ENCODE data around the gene TBCC.

TBCC gene

DNA sequence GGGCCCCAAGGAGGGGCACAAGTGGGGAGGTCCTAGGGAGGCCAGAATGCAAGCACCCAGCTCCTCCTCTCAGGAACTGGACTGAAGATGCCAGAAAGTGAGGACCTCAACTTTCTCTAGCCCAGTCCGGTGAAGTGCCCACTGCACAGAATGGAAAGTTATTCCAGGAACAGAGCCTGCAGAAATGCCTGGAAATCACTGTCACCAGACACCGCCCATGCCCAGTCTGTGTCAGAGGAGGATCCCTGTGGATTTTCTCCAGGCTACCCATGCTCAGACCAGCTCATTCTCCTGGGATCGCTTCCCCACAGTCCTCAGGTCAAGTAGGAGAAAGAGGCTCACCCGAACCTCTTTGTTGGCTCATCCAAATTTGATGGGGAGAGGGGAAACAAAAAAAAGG, 30.0 kb downstream of the TBCC start:
- H3K4me3 ChIP-seq (ENCODE audit: insufficient read length, low read depth) = no peak overlapping the region
- TF ChIP-seq YY1 (IDR thresholded peaks at IDR 0.05; ENCODE audit: insufficient read depth, insufficient read length) (no peak), ZNF274 (IDR thresholded peaks at IDR 0.05; ENCODE audit: low read depth, low read length) (no peak), SUZ12 (IDR thresholded peaks at IDR 0.05; ENCODE audit: extremely low read depth, insufficient read depth, insufficient read length) (no peak)
- H3K36me3 ChIP-seq (ENCODE audit: insufficient read depth, insufficient read length, low read length) = no peaks in the 10 kb centered on the region
- H3K4me1 ChIP-seq (ENCODE audit: insufficient read depth, insufficient read length) = no peaks in the 10 kb centered on the region
- H3K9ac ChIP-seq (ENCODE audit: insufficient read length, low read depth) = no peak overlapping the region
- H3K9me3 ChIP-seq (ENCODE audit: insufficient read depth, low read length) = peaks cover 11% of the 10 kb centered on the region
- no peaks in the 10 kb centered on the region for H3K27me3 ChIP-seq (ENCODE audit: insufficient read depth, insufficient read length)
- DNase-seq (ENCODE audit: low read depth, low spot score) = no peak

DNA sequence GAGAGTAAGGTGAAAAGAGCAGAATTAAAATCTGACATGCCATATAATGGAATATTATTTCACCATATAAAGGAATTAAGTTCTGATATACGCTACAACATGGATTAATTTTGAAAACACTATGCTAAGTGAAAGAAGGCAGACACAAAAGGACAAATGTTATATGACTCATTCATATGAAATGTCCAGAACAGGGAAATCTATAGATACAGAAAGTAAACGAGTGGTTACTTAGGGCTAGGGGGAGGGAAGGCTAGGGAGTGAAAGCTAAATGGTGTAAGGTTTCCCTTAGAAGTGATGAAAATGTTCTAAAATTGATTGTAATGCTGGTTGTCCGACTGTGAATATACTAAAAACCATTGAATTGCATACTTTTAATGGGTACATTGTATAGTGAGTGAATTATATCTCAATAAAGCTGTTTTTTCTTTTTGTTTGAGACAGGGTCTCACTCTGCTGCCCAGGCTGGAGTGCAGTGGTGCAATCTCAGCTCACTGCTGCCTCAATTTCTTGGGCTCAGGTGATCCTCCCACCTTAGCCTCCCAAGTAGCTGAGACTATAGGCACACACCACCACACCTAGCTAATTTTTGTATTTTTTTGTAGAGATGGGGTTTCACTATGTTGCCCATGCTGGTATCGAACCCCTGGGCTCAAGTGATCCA, 31.7 kb downstream of the TBCC start:
- Histone ChIP-seq H3K4me3 (ENCODE audit: insufficient read length, low read depth) (no peak overlapping the region), H3K4me1 (ENCODE audit: insufficient read depth, insufficient read length) (peaks cover 7% of the 10 kb centered on the region), H3K36me3 (ENCODE audit: insufficient read depth, insufficient read length, low read length) (no peaks in the 10 kb centered on the region), H3K9me3 (ENCODE audit: insufficient read depth, low read length) (peaks cover 11% of the 10 kb centered on the region), H3K9ac (ENCODE audit: insufficient read length, low read depth) (no peak overlapping the region), H3K27me3 (ENCODE audit: insufficient read depth, insufficient read length) (no peaks in the 10 kb centered on the region)
- DNase-seq (ENCODE audit: low read depth, low spot score) = no peak
- TF ChIP-seq ZNF274 (IDR thresholded peaks at IDR 0.05; ENCODE audit: low read depth, low read length) (no peak), YY1 (IDR thresholded peaks at IDR 0.05; ENCODE audit: insufficient read depth, insufficient read length) (no peak), SUZ12 (IDR thresholded peaks at IDR 0.05; ENCODE audit: extremely low read depth, insufficient read depth, insufficient read length) (no peak)

DNA sequence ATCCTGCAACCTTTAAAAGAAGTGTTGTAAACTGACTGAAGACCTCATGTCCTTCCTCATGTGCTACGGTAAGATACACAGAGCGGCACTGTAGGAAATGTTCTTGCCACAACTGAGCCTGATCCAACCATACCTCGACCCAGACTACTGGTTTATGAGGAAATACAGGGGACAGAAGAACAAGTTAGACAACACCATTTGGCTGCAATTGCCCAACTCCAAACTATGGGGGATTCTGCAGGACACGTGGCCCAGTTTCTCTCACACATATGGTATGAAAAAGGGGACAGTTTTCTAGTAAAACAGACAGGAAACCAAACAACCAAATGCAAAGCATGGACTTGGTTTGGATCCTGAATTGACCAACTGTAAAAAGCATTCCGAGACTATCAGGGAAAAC, 34.0 kb downstream of the TBCC start:
- peaks cover 7% of the 10 kb centered on the region for H3K4me1 ChIP-seq (ENCODE audit: insufficient read depth, insufficient read length)
- H3K36me3 ChIP-seq (ENCODE audit: insufficient read depth, insufficient read length, low read length) = no peaks in the 10 kb centered on the region
- no peak overlapping the region for H3K9ac ChIP-seq (ENCODE audit: insufficient read length, low read depth)
- no peak for DNase-seq (ENCODE audit: low read depth, low spot score)
- H3K4me3 ChIP-seq (ENCODE audit: insufficient read length, low read depth) = no peak overlapping the region
- no peak for TF ChIP-seq SUZ12 (IDR thresholded peaks at IDR 0.05; ENCODE audit: extremely low read depth, insufficient read depth, insufficient read length)
- TF ChIP-seq ZNF274 (IDR thresholded peaks at IDR 0.05; ENCODE audit: low read depth, low read length) = no peak
- no peak for TF ChIP-seq YY1 (IDR thresholded peaks at IDR 0.05; ENCODE audit: insufficient read depth, insufficient read length)
- H3K27me3 ChIP-seq (ENCODE audit: insufficient read depth, insufficient read length) = no peaks in the 10 kb centered on the region
- H3K9me3 ChIP-seq (ENCODE audit: insufficient read depth, low read length) = peaks cover 11% of the 10 kb centered on the region

DNA sequence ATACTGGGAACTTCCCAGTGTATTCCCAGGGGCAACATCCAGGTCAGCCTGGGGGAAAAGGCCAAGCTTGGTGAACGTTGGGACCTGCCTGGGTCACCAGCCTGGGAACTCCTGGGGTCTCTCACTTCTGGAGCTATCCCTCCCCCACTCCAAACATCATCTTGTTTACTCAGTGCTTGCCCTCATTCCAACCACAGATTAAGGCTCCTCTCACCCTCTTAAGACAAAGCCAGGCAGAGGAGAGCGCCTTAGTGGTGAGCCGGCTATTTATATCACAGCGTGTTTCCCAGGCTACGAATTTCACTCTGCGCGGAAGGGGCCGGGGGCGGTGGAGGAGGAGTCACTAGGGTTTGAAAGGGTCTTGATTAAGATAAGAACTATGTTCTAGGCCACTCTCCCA, 35.6 kb downstream of the TBCC start:
- TF ChIP-seq ZNF274 (IDR thresholded peaks at IDR 0.05; ENCODE audit: low read depth, low read length) (no peak), SUZ12 (IDR thresholded peaks at IDR 0.05; ENCODE audit: extremely low read depth, insufficient read depth, insufficient read length) (no peak), YY1 (IDR thresholded peaks at IDR 0.05; ENCODE audit: insufficient read depth, insufficient read length) (no peak)
- no peak overlapping the region for H3K4me3 ChIP-seq (ENCODE audit: insufficient read length, low read depth)
- H3K9me3 ChIP-seq (ENCODE audit: insufficient read depth, low read length) = peaks cover 11% of the 10 kb centered on the region
- H3K4me1 ChIP-seq (ENCODE audit: insufficient read depth, insufficient read length) = peaks cover 7% of the 10 kb centered on the region
- H3K27me3 ChIP-seq (ENCODE audit: insufficient read depth, insufficient read length) = no peaks in the 10 kb centered on the region
- H3K9ac ChIP-seq (ENCODE audit: insufficient read length, low read depth) = no peak overlapping the region
- peak; percentile 67 for DNase-seq (ENCODE audit: low read depth, low spot score)
- H3K36me3 ChIP-seq (ENCODE audit: insufficient read depth, insufficient read length, low read length) = no peaks in the 10 kb centered on the region

DNA sequence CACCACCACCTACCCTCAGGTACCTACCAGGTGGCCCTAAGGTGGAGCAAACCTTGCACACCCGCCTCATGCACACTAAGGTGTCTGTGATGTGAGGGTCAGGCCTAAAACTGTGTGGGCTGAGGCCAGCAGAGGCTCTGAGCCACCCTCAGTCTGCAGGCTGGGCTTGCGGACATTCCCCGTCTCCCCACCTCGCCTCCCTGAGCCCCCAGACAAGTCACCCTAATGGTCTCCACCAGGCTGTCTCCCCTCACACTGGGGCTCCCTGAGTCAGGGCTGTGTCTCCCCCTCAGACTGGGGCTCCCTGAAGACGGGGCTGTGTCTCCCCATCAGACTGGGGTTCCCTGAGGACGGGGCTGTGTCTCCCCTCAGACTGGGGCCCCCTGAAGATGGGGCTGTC, 36.0 kb downstream of the TBCC start:
- Histone ChIP-seq H3K36me3 (ENCODE audit: insufficient read depth, insufficient read length, low read length) (no peaks in the 10 kb centered on the region), H3K4me1 (ENCODE audit: insufficient read depth, insufficient read length) (peaks cover 7% of the 10 kb centered on the region), H3K9ac (ENCODE audit: insufficient read length, low read depth) (no peak overlapping the region), H3K9me3 (ENCODE audit: insufficient read depth, low read length) (peaks cover 11% of the 10 kb centered on the region), H3K27me3 (ENCODE audit: insufficient read depth, insufficient read length) (no peaks in the 10 kb centered on the region), H3K4me3 (ENCODE audit: insufficient read length, low read depth) (no peak overlapping the region)
- no peak for DNase-seq (ENCODE audit: low read depth, low spot score)
- TF ChIP-seq YY1 (IDR thresholded peaks at IDR 0.05; ENCODE audit: insufficient read depth, insufficient read length) = no peak
- no peak for TF ChIP-seq ZNF274 (IDR thresholded peaks at IDR 0.05; ENCODE audit: low read depth, low read length)
- no peak for TF ChIP-seq SUZ12 (IDR thresholded peaks at IDR 0.05; ENCODE audit: extremely low read depth, insufficient read depth, insufficient read length)

DNA sequence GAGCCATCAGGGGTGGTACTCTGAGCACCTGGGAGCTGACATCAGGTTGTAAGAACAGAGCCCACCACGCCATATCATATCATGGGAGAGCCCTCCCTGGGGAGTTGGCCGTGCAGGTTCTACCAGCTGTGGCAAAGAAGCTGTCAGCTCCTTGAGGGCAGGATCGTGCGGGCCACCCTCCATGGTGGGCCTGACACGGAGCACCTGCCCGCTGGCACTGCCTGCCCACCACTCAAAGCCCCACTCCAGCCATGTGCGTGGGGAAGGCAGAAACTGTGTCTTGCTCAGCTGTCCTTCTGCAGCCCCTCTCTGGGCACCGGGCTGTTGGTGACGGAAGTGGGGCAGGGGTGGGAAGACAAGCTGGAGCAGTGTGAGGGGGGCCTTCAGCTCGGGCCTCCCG, 37.8 kb downstream of the TBCC start:
- TF ChIP-seq SUZ12 (IDR thresholded peaks at IDR 0.05; ENCODE audit: extremely low read depth, insufficient read depth, insufficient read length) (no peak), YY1 (IDR thresholded peaks at IDR 0.05; ENCODE audit: insufficient read depth, insufficient read length) (no peak), ZNF274 (IDR thresholded peaks at IDR 0.05; ENCODE audit: low read depth, low read length) (no peak)
- no peak overlapping the region for H3K9ac ChIP-seq (ENCODE audit: insufficient read length, low read depth)
- peaks cover 11% of the 10 kb centered on the region for H3K9me3 ChIP-seq (ENCODE audit: insufficient read depth, low read length)
- no peaks in the 10 kb centered on the region for H3K36me3 ChIP-seq (ENCODE audit: insufficient read depth, insufficient read length, low read length)
- H3K4me1 ChIP-seq (ENCODE audit: insufficient read depth, insufficient read length) = peaks cover 11% of the 10 kb centered on the region
- no peak for DNase-seq (ENCODE audit: low read depth, low spot score)
- H3K4me3 ChIP-seq (ENCODE audit: insufficient read length, low read depth) = no peak overlapping the region
- no peaks in the 10 kb centered on the region for H3K27me3 ChIP-seq (ENCODE audit: insufficient read depth, insufficient read length)

DNA sequence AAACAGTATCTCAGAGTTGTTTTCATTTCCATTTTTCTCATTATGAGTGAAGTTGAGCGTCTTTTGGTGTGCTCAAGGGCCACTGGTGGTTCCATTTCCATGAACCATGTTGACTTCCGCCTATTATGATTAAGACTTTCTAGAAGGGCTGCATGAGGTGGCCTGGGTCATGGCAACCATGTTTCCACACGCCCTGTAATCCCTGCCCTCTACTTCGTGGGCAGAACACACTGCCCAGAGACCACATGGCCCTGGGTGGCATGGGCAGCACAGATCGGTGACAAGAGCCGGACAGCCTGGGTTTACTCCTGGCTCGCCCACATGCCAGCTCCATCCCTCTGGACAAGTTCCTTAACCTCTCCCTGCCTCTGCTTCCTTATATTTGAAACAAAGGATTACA, 38.3 kb downstream of the TBCC start:
- no peak overlapping the region for H3K9ac ChIP-seq (ENCODE audit: insufficient read length, low read depth)
- TF ChIP-seq YY1 (IDR thresholded peaks at IDR 0.05; ENCODE audit: insufficient read depth, insufficient read length) (no peak), ZNF274 (IDR thresholded peaks at IDR 0.05; ENCODE audit: low read depth, low read length) (no peak), SUZ12 (IDR thresholded peaks at IDR 0.05; ENCODE audit: extremely low read depth, insufficient read depth, insufficient read length) (no peak)
- no peak overlapping the region for H3K4me3 ChIP-seq (ENCODE audit: insufficient read length, low read depth)

More for the DNA sequence above, 38.3 kb downstream of the TBCC start:
- Histone ChIP-seq H3K36me3 (ENCODE audit: insufficient read depth, insufficient read length, low read length) (no peaks in the 10 kb centered on the region), H3K27me3 (ENCODE audit: insufficient read depth, insufficient read length) (no peaks in the 10 kb centered on the region), H3K9me3 (ENCODE audit: insufficient read depth, low read length) (peaks cover 11% of the 10 kb centered on the region), H3K4me1 (ENCODE audit: insufficient read depth, insufficient read length) (peaks cover 11% of the 10 kb centered on the region)
- DNase-seq (ENCODE audit: low read depth, low spot score) = no peak

All from NT2/D1 (cell line).